Measurements from ENCODE around the gene TOMM40. TPM values are rescaled to one million over a fixed set of nuclear protein-coding genes. Genes with fewer than 3 reads are reported as not detected.

TOMM40 gene
- total and polyA plus RNA-seq, 2 of the 13 experiments (the other 11 are each of a cell fraction or from before 2014, with no cell fraction given), result 72.0 to 110 TPM

- no peak for TF ChIP-seq PTBP1 (IDR thresholded peaks at IDR 0.05; ENCODE audit: low read depth, low read length, poor library complexity, severe bottlenecking)
- TF ChIP-seq BCL6 (CRISPR knock-in tag; IDR thresholded peaks at IDR 0.05), result peak; percentile 58
- TF ChIP-seq FOXP4 (CRISPR knock-in tag; IDR thresholded peaks at IDR 0.05), result peak; percentile 34; the same call in 1 of the 2 replicates
- no peak for TF ChIP-seq ZFAT (CRISPR knock-in tag; conservative IDR thresholded peaks at IDR 0.05)
- TF ChIP-seq AFF4 (CRISPR knock-in tag; IDR thresholded peaks at IDR 0.05), result no peak
- TF ChIP-seq MED1 (CRISPR knock-in tag; IDR thresholded peaks at IDR 0.05), result peak; percentile 48
- TF ChIP-seq ZNF12 (CRISPR knock-in tag; IDR thresholded peaks at IDR 0.05), result peak; percentile 62; the same call in 1 of the 2 replicates
- no peak for TF ChIP-seq SKIL (CRISPR knock-in tag; IDR thresholded peaks at IDR 0.05; ENCODE audit: borderline replicate concordance)
- TF ChIP-seq ZNF296 (CRISPR knock-in tag; conservative IDR thresholded peaks at IDR 0.05), result no peak
- TF ChIP-seq RAD21 (CRISPR knock-in tag; IDR thresholded peaks at IDR 0.05), result no peak
- TF ChIP-seq ZBTB7A (CRISPR knock-in tag; IDR thresholded peaks at IDR 0.05), result no peak
- TF ChIP-seq RCOR2 (CRISPR knock-in tag; IDR thresholded peaks at IDR 0.05), result no peak
- TF ChIP-seq RELA (CRISPR knock-in tag; IDR thresholded peaks at IDR 0.05), result no peak
- TF ChIP-seq PATZ1 (CRISPR knock-in tag; IDR thresholded peaks at IDR 0.05), result peak; percentile 42; the same call in 1 of the 2 replicates
- no peak for TF ChIP-seq ZXDC (CRISPR knock-in tag; IDR thresholded peaks at IDR 0.05)
- TF ChIP-seq TEAD3 (CRISPR knock-in tag; optimal IDR thresholded peaks at IDR 0.05; ENCODE audit: borderline replicate concordance), result peak; percentile 86
These were observed 33.2 kb upstream of the TOMM40 start (continued) for GRCh38 chr19:44857837-44858236.

Data from HepG2 (cell line).